ENCODE data around the gene KRT6A.
"Not testable (repeated sequence)": the region's sequence is repeated elsewhere in the genome, so short reads cannot be mapped to it uniquely, and the experiment has no call there.

KRT6A gene

GRCh38 chr12:52502877-52503276, 9.8 kb upstream of the KRT6A start:
- DNase-seq (ENCODE audit: low spot score) = no peak

GRCh38 chr12:52501490-52501889, 8.4 kb upstream of the KRT6A start:
- DNase-seq (ENCODE audit: low spot score) = no peak

- DNase-seq (ENCODE audit: low spot score) = not testable (repeated sequence)
These were observed 7.5 kb upstream of the KRT6A start for GRCh38 chr12:52500574-52500973.

- DNase-seq (ENCODE audit: low spot score) = no peak
These were observed 6.9 kb upstream of the KRT6A start for GRCh38 chr12:52499806-52500560.

GRCh38 chr12:52498946-52499345, 5.9 kb upstream of the KRT6A start:
- DNase-seq (ENCODE audit: low spot score) = no peak

- DNase-seq (ENCODE audit: low spot score) = no peak
These were observed 4.9 kb upstream of the KRT6A start for GRCh38 chr12:52497975-52498374.

GRCh38 chr12:52496590-52497071, 3.6 kb upstream of the KRT6A start:
- DNase-seq (ENCODE audit: low spot score) = no peak

- no peak for DNase-seq (ENCODE audit: low spot score)
These were observed 3.0 kb upstream of the KRT6A start for GRCh38 chr12:52496054-52496453.

- DNase-seq (ENCODE audit: low spot score) = no peak
These were observed 2.3 kb upstream of the KRT6A start for GRCh38 chr12:52495389-52495788.

GRCh38 chr12:52494518-52494917, 1.5 kb upstream of the KRT6A start:
- DNase-seq (ENCODE audit: low spot score) = no peak

- no peak for DNase-seq (ENCODE audit: low spot score)
These were observed 1.0 kb upstream of the KRT6A start for GRCh38 chr12:52494100-52494499.

- DNase-seq (ENCODE audit: low spot score) = not testable (repeated sequence)
These were observed 652 bp downstream of the KRT6A start for GRCh38 chr12:52492405-52492804.

- not testable (repeated sequence) for DNase-seq (ENCODE audit: low spot score)
These were observed 1.6 kb downstream of the KRT6A start for GRCh38 chr12:52491495-52491894.

- DNase-seq (ENCODE audit: low spot score) = no peak
These were observed 4.3 kb downstream of the KRT6A start for GRCh38 chr12:52488736-52489135.

- DNase-seq (ENCODE audit: low spot score) = not testable (repeated sequence)
These were observed 5.2 kb downstream of the KRT6A start for GRCh38 chr12:52487744-52488443.

- DNase-seq (ENCODE audit: low spot score) = no peak
These were observed 5.8 kb downstream of the KRT6A start for GRCh38 chr12:52487211-52487610.

GRCh38 chr12:52486166-52487105, 6.6 kb downstream of the KRT6A start:
- DNase-seq (ENCODE audit: low spot score) = no peak

GRCh38 chr12:52480073-52480472, 13.0 kb downstream of the KRT6A start:
- no peak for DNase-seq (ENCODE audit: low spot score)

GRCh38 chr12:52477651-52478050, 15.4 kb downstream of the KRT6A start:
- DNase-seq (ENCODE audit: low spot score) = no peak

GRCh38 chr12:52474212-52474611, 18.8 kb downstream of the KRT6A start:
- no peak for DNase-seq (ENCODE audit: low spot score)

GRCh38 chr12:52473768-52474167, 19.3 kb downstream of the KRT6A start, which contains the start of gene KRT6C:
KRT6C (minus strand) TSS chr12:52473805; CDS start chr12:52473737, 68 bp downstream.
- no peak for DNase-seq (ENCODE audit: low spot score)

- DNase-seq (ENCODE audit: low spot score) = no peak
These were observed 23.2 kb downstream of the KRT6A start for GRCh38 chr12:52469853-52470252.
